ENCODE data around the gene PLOD1.
"Not testable (repeated sequence)": the region's sequence is repeated elsewhere in the genome, so short reads cannot be mapped to it uniquely, and the experiment has no call there.

Gene PLOD1

GRCh38 chr1:11934302-11935056, at the start of gene PLOD1:
PLOD1 (plus strand) TSS chr1:11934717; CDS start chr1:11934780, 63 bp downstream.
- peak; percentile 92 for DNase-seq

- DNase-seq, result no peak
These were observed 48.6 kb upstream of the PLOD1 start for GRCh38 chr1:11885916-11886315.

GRCh38 chr1:11886986-11887665, 47.4 kb upstream of the PLOD1 start:
- DNase-seq, result no peak

- DNase-seq, result no peak
These were observed 46.9 kb upstream of the PLOD1 start for GRCh38 chr1:11887666-11888007.

GRCh38 chr1:11888206-11888876, 46.2 kb upstream of the PLOD1 start:
- no peak for DNase-seq

- DNase-seq, result no peak
These were observed 45.7 kb upstream of the PLOD1 start for GRCh38 chr1:11888877-11889208.

GRCh38 chr1:11891433-11892186, 42.9 kb upstream of the PLOD1 start:
- DNase-seq, result no peak

GRCh38 chr1:11893907-11894251, 40.6 kb upstream of the PLOD1 start:
- peak; percentile 79 for DNase-seq

- not testable (repeated sequence) for DNase-seq
These were observed 40.0 kb upstream of the PLOD1 start for GRCh38 chr1:11894501-11894900.

GRCh38 chr1:11898086-11898785, 36.3 kb upstream of the PLOD1 start:
- DNase-seq, result no peak

GRCh38 chr1:11898831-11899467, 35.6 kb upstream of the PLOD1 start:
- no peak for DNase-seq

- not testable (repeated sequence) for DNase-seq
These were observed 33.1 kb upstream of the PLOD1 start for GRCh38 chr1:11901446-11901845.

- no peak for DNase-seq
These were observed 31.3 kb upstream of the PLOD1 start for GRCh38 chr1:11903210-11903609.

GRCh38 chr1:11904156-11904555, 30.4 kb upstream of the PLOD1 start:
- DNase-seq, result not testable (repeated sequence)

GRCh38 chr1:11904978-11905377, 29.5 kb upstream of the PLOD1 start:
- no peak for DNase-seq

GRCh38 chr1:11906870-11907269, 27.6 kb upstream of the PLOD1 start:
- DNase-seq, result no peak

- DNase-seq, result peak; percentile 92
These were observed 27.0 kb upstream of the PLOD1 start for GRCh38 chr1:11907275-11908094.

- peak; percentile 53 for DNase-seq
These were observed 26.3 kb upstream of the PLOD1 start for GRCh38 chr1:11908095-11908675.

GRCh38 chr1:11910914-11911228, 23.6 kb upstream of the PLOD1 start:
- DNase-seq, result not testable (repeated sequence)

GRCh38 chr1:11912000-11912399, 22.5 kb upstream of the PLOD1 start:
- no peak for DNase-seq
